HepG2 (cell line): ENCODE results near the gene RAB22A. TPM values are rescaled to one million over a fixed set of nuclear protein-coding genes. Genes with fewer than 3 reads are reported as not detected.

Experiments used
- ARHGAP35 ChIP-seq: sonication (generic); formaldehyde crosslinking; IDR thresholded peaks from 2 replicates; pipeline ENCODE4 v1.9.0; 2022; ENCODE audit warnings: mild to moderate bottlenecking, inconsistent platforms, moderate library complexity, missing genetic modification reagents, borderline replicate concordance
- ARNTL ChIP-seq: sonication (generic); formaldehyde crosslinking; IDR thresholded peaks from 2 replicates; pipeline ENCODE4 v1.4.0; 2020; ENCODE audit warnings: mild to moderate bottlenecking, missing genetic modification reagents
- ATF6 ChIP-seq: sonication (generic); formaldehyde crosslinking; conservative IDR thresholded peaks from 2 replicates; pipeline ENCODE4 v1.4.0; 2020; ENCODE audit warnings: missing genetic modification reagents
- DPF2 ChIP-seq: sonication (generic); formaldehyde crosslinking; IDR thresholded peaks from 2 replicates; pipeline ENCODE4 v1.4.0; 2020; ENCODE audit warnings: mild to moderate bottlenecking, low read depth, missing genetic modification reagents, borderline replicate concordance
- GMEB2 ChIP-seq: IDR thresholded peaks from 2 replicates; pipeline ENCODE4 v1.6.1; 2016; ENCODE audit warnings: missing biosample characterization, missing genetic modification reagents, low read depth
- HMGA1 ChIP-seq: sonication (generic); formaldehyde crosslinking; conservative IDR thresholded peaks from 2 replicates; pipeline ENCODE4 v1.4.0; 2020; ENCODE audit warnings: missing genetic modification reagents
- HNRNPK ChIP-seq: fragments of 200-400 bp; formaldehyde crosslinking; IDR thresholded peaks from 2 replicates; pipeline ENCODE4 v1.6.1; 2018; ENCODE audit warnings: low read length, low read depth, moderate library complexity, mild to moderate bottlenecking; ENCODE audit not compliant: poor library complexity, severe bottlenecking
- KDM6A ChIP-seq: IDR thresholded peaks from 2 replicates; pipeline ENCODE4 v1.6.1; 2016; ENCODE audit warnings: low read depth
- LBX2 ChIP-seq: sonication (generic); formaldehyde crosslinking; IDR thresholded peaks from 2 replicates; pipeline ENCODE4 v1.5.0; 2020; ENCODE audit warnings: missing genetic modification reagents, mild to moderate bottlenecking, borderline replicate concordance
- NCOR1 ChIP-seq: fragments of 200-600 bp; sonication (generic); IDR thresholded peaks from 2 replicates; pipeline ENCODE4 v1.7.0; 2017; ENCODE audit warnings: antibody characterized with exemption, low read length, borderline replicate concordance
- SIX4 ChIP-seq: sonication (generic); formaldehyde crosslinking; IDR thresholded peaks from 2 replicates; pipeline ENCODE4 v1.4.0; 2020; ENCODE audit warnings: missing genetic modification reagents
- TP53 ChIP-seq: sonication (generic); formaldehyde crosslinking; conservative IDR thresholded peaks from 2 replicates; pipeline ENCODE4 v1.4.0; 2020; ENCODE audit warnings: missing genetic modification reagents
- ZFP36L1 ChIP-seq: sonication (generic); formaldehyde crosslinking; IDR thresholded peaks from 2 replicates; pipeline ENCODE4 v1.8.0; 2022; ENCODE audit warnings: mild to moderate bottlenecking, missing genetic modification reagents, moderate library complexity
- ZNF589 ChIP-seq: sonication (generic); formaldehyde crosslinking; conservative IDR thresholded peaks from 2 replicates; pipeline ENCODE4 v1.8.0; 2022; ENCODE audit warnings: mild to moderate bottlenecking, moderate library complexity, missing genetic modification reagents
- ZNF777 ChIP-seq: sonication (generic); formaldehyde crosslinking; IDR thresholded peaks from 2 replicates; pipeline ENCODE4 v1.4.0; 2020; ENCODE audit warnings: missing genetic modification reagents
- ZNF850 ChIP-seq: sonication (generic); formaldehyde crosslinking; conservative IDR thresholded peaks from 2 replicates; pipeline ENCODE4 v1.9.0; 2021; ENCODE audit warnings: mild to moderate bottlenecking, missing genetic modification reagents
- ZSCAN21 ChIP-seq: sonication (generic); formaldehyde crosslinking; IDR thresholded peaks from 2 replicates; pipeline ENCODE4 v1.8.0; 2022; ENCODE audit warnings: mild to moderate bottlenecking, missing genetic modification reagents, moderate library complexity, borderline replicate concordance
- ZSCAN29 ChIP-seq: sonication (generic); formaldehyde crosslinking; conservative IDR thresholded peaks from 2 replicates; pipeline ENCODE4 v1.4.0; 2020; ENCODE audit warnings: mild to moderate bottlenecking, missing genetic modification reagents
- polyA plus RNA-seq, 8 experiments: library from polyadenylated mRNA; depleted of rRNA in 3 of 8; stranded (reverse) in 7 of 8; unstranded in 1 of 8; fragments of >200 nt; fragmentation: Illumina TruSeq in 4 of 8; extraction: Trizol in 4 of 8; gene quantifications; 2 replicates each; pipeline versions ENCODE4 v1.2.1 to v1.2.3, GENCODE V29; 2011 to 2016; ENCODE audit warnings: low read depth in 4 of 8, missing spikeins in 1 of 8, mixed read lengths in 1 of 8; ENCODE audit not compliant: insufficient read depth in 1 of 8
- total RNA-seq, 5 experiments: library from RNA; depleted of rRNA; stranded (reverse); fragments of >200 nt; fragmentation: Illumina TruSeq; extraction: Trizol; gene quantifications; 2 replicates each; pipeline ENCODE4 v1.2.3, GENCODE V29; 2016; ENCODE audit warnings: low read depth in 1 of 5
- TF ChIP-seq, protein P1 (sequence below): IDR thresholded peaks from 2 replicates; pipeline ENCODE4 v1.6.1; 2016; ENCODE audit warnings: mild to moderate bottlenecking, missing biosample characterization, missing genetic modification reagents
- TF ChIP-seq, protein P2 (sequence below): sonication (generic); formaldehyde crosslinking; IDR thresholded peaks from 2 replicates; pipeline ENCODE4 v1.4.0; 2020; ENCODE audit warnings: missing genetic modification reagents
- TF ChIP-seq, protein P3 (sequence below): sonication (generic); formaldehyde crosslinking; IDR thresholded peaks from 2 replicates; pipeline ENCODE4 v1.8.0; 2022; ENCODE audit warnings: mild to moderate bottlenecking, missing genetic modification reagents, moderate library complexity

Gene RAB22A
- total and polyA plus RNA-seq, 2 of the 13 experiments (the other 11 are each of a cell fraction or from before 2014, with no cell fraction given), result 10.7 to 11.2 TPM

DNA sequence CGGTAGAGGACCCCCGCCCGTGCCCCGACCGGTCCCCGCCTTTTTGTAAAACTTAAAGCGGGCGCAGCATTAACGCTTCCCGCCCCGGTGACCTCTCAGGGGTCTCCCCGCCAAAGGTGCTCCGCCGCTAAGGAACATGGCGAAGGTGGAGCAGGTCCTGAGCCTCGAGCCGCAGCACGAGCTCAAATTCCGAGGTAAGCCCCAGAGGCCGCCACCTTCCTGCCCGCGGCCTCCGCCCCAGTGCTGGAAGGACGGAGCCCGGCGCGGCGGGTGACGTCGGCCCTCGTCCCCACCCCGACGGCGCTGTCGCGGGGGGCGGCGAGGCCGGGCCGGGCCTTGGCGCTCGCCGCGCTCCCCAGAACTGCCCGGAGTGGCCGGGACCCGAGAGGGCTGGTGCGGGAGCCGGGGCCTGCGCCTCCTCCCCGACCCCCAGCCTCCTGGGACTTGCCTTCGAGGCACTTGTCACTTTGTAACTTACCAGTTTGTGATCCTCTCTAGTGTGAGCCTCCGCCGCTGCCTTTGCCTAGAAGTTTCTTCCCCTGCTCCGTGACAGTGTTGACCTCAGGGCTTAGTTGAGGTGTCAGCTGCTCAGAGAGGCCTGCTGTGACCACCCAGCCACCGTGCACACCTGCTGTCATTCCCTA, 79.9 kb downstream of the RAB22A start (continued):
- TF ChIP-seq ATF6 (CRISPR knock-in tag), result no peak; the same call in 1 of the 2 replicates
- peak; percentile 93 for TF ChIP-seq ZNF777
- TF ChIP-seq ZFP36L1 (CRISPR knock-in tag), result peak; percentile 63; the same call in 1 of the 2 replicates
- no peak for TF ChIP-seq ZNF850 (CRISPR knock-in tag)
- peak; percentile 66; the same call in 1 of the 2 replicates for TF ChIP-seq ZNF589
- TF ChIP-seq DPF2 (CRISPR knock-in tag), result no peak
- TF ChIP-seq, protein P1, sequence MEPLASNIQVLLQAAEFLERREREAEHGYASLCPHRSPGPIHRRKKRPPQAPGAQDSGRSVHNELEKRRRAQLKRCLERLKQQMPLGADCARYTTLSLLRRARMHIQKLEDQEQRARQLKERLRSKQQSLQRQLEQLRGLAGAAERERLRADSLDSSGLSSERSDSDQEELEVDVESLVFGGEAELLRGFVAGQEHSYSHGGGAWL (CRISPR knock-in tag), result 0 out of 2 replicates have a peak, but pooled peaks have one; percentile 39
- no peak for TF ChIP-seq KDM6A (CRISPR knock-in tag)
- no peak for TF ChIP-seq NCOR1
- TF ChIP-seq ZSCAN21 (CRISPR knock-in tag), result peak; percentile 97
- 0 out of 2 replicates have a peak, but pooled peaks have one; percentile 74 for TF ChIP-seq LBX2 (CRISPR knock-in tag)
- TF ChIP-seq, protein P2, sequence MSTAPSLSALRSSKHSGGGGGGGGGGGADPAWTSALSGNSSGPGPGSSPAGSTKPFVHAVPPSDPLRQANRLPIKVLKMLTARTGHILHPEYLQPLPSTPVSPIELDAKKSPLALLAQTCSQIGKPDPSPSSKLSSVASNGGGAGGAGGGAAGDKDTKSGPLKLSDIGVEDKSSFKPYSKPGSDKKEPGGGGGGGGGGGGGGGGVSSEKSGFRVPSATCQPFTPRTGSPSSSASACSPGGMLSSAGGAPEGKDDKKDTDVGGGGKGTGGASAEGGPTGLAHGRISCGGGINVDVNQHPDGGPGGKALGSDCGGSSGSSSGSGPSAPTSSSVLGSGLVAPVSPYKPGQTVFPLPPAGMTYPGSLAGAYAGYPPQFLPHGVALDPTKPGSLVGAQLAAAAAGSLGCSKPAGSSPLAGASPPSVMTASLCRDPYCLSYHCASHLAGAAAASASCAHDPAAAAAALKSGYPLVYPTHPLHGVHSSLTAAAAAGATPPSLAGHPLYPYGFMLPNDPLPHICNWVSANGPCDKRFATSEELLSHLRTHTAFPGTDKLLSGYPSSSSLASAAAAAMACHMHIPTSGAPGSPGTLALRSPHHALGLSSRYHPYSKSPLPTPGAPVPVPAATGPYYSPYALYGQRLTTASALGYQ (CRISPR knock-in tag), result no peak; the same call in 1 of the 2 replicates
- TF ChIP-seq, protein P3, sequence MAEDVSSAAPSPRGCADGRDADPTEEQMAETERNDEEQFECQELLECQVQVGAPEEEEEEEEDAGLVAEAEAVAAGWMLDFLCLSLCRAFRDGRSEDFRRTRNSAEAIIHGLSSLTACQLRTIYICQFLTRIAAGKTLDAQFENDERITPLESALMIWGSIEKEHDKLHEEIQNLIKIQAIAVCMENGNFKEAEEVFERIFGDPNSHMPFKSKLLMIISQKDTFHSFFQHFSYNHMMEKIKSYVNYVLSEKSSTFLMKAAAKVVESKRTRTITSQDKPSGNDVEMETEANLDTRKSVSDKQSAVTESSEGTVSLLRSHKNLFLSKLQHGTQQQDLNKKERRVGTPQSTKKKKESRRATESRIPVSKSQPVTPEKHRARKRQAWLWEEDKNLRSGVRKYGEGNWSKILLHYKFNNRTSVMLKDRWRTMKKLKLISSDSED (CRISPR knock-in tag), result 0 out of 2 replicates have a peak, but pooled peaks have one; percentile 85
- no peak; the same call in 1 of the 2 replicates for TF ChIP-seq GMEB2 (CRISPR knock-in tag)
- TF ChIP-seq HMGA1 (CRISPR knock-in tag), result no peak
- no peak for TF ChIP-seq HNRNPK
- TF ChIP-seq ARHGAP35 (CRISPR knock-in tag), result no peak
- no peak for TF ChIP-seq ARNTL (CRISPR knock-in tag)
- TF ChIP-seq SIX4 (CRISPR knock-in tag), result peak; percentile 9; the same call in 1 of the 2 replicates
- 0 out of 2 replicates have a peak, but pooled peaks have one; percentile 30 for TF ChIP-seq TP53
- 0 out of 2 replicates have a peak, but pooled peaks have one; percentile 66 for TF ChIP-seq ZSCAN29 (CRISPR knock-in tag)
